GM12878 (cell line): Measurements from ENCODE around the gene ATF4.

ENCODE experiments used
- CHD2 ChIP-seq: IDR thresholded peaks from 2 replicates; pipeline ENCODE4 v1.6.1; 2011; ENCODE audit warnings: low read depth, low read length, improper control_type of control experiment, borderline replicate concordance
- CREM ChIP-seq: IDR thresholded peaks from 2 replicates; pipeline ENCODE4 v1.6.1; 2014; ENCODE audit warnings: antibody characterized with exemption, low read depth
- ELK1 ChIP-seq: IDR thresholded peaks from 2 replicates; pipeline ENCODE4 v1.6.1; 2012; ENCODE audit warnings: low read depth, low read length, improper control_type of control experiment
- EP300 ChIP-seq, 2 experiments: fragments of 150-350 bp in 1 of 2; IDR thresholded peaks; 2 replicates each; pipeline ENCODE4 v1.6.1; 2011 to 2012; ENCODE audit warnings: low read depth in 2 of 2, low read length in 2 of 2, borderline replicate concordance in 1 of 2, improper control_type of control experiment in 1 of 2, inconsistent platforms in 1 of 2; ENCODE audit not compliant: control insufficient read depth in 1 of 2
- FOS ChIP-seq: IDR thresholded peaks from 3 replicates; pipeline ENCODE4 v1.6.1; 2011; ENCODE audit warnings: borderline replicate concordance; ENCODE audit not compliant: insufficient read length; ENCODE audit errors: extremely low read depth
- MYC ChIP-seq: IDR thresholded peaks from 2 replicates; pipeline ENCODE4 v1.6.1; 2011; ENCODE audit warnings: mild to moderate bottlenecking, low read length, moderate library complexity, inconsistent platforms; ENCODE audit not compliant: insufficient read depth, insufficient replicate concordance, insufficient read length, severe bottlenecking
- REST ChIP-seq: IDR thresholded peaks from 2 replicates; pipeline ENCODE4 v1.6.1; 2012; ENCODE audit warnings: mild to moderate bottlenecking, low read depth, low read length

DNA sequence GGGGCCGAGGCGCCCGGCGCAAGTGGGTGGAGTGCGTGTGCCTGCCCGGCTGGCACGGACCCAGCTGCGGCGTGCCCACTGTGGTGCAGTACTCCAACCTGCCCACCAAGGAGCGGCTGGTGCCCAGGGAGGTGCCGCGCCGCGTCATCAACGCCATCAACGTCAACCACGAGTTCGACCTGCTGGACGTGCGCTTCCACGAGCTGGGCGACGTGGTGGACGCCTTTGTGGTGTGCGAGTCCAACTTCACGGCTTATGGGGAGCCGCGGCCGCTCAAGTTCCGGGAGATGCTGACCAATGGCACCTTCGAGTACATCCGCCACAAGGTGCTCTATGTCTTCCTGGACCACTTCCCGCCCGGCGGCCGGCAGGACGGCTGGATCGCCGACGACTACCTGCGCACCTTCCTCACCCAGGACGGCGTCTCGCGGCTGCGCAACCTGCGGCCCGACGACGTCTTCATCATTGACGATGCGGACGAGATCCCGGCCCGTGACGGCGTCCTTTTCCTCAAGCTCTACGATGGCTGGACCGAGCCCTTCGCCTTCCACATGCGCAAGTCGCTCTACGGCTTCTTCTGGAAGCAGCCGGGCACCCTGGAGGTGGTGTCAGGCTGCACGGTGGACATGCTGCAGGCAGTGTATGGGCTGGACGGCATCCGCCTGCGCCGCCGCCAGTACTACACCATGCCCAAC is 32.4 kb upstream of the ATF4 start:
- no peak for TF ChIP-seq CREM
- TF ChIP-seq REST = no peak
- no peak for TF ChIP-seq CHD2
- no peak for TF ChIP-seq EP300 (IDR thresholded peaks at IDR 0.05; ENCODE audit: borderline replicate concordance in 1 of 2, control insufficient read depth in 1 of 2, low read depth in 2 of 2, low read length in 2 of 2)
- TF ChIP-seq MYC = no peak
- TF ChIP-seq ELK1 = no peak
- TF ChIP-seq FOS = no peak
